ENCODE results near the gene MYD88.
"Not testable (repeated sequence)": the region's sequence is repeated elsewhere in the genome, so short reads cannot be mapped to it uniquely, and the experiment has no call there.

MYD88 gene

DNA sequence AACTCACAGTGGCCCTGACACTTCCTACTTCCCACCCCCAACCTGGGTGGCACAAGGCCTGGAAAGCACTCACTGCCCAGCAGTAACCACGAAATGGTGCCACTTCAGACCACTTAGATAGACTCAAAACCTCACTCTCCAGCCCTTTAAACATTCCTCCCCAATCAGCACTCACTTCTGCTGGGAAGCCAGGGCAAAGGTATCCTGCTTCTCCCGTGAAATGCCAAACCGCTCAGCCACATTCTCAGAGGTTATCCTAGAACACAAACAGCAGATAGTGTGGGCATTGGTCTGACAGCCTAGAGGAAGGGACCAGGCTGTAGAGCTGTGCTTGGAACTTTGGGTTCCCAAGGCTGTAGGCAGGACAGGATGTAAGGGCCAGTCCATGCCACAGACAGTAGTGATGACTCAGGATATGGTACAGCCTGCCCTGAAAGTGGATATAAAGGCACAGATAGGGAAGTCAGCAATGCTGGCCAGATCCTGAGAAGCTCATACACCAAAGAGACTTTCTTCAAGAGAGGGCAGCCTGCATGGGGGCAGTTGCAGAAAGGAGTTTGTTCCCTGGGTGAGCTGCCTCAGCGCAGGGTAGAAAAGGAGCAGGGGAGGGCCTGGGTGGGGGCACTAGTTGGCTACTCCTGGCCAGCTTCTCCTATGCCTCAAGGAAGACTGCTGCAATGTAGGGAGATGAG lies 10.7 kb upstream of the MYD88 start:
- H3K27ac Mint-ChIP-seq = no peak overlapping the region
- no peak overlapping the region for H3K4me3 Mint-ChIP-seq
- no peaks in the 10 kb centered on the region for H3K9me3 Mint-ChIP-seq
- no peaks in the 10 kb centered on the region for H3K27me3 Mint-ChIP-seq (ENCODE audit: low read depth)
- peaks cover 5% of the 10 kb centered on the region for H3K4me1 Mint-ChIP-seq (ENCODE audit: low read depth)
- peaks cover 41% of the 10 kb centered on the region for H3K36me3 Mint-ChIP-seq (ENCODE audit: low read depth)

DNA sequence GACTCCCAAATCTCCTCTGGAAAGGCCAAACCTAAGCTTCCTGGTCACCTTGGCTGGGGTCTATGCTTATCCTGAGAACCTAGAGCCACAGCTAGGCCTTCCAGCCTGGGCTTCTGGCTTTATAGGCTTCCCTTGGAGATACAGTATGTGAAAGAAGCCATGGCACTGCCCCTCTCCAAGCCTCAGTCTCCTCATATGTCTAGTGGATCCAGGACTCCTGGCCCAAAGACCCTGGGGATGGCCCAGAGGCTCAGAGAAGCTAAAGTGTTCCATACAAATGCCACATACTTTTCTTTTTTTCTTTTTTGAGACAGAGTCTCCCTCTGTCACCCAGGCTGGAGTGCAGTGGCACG lies 10.2 kb upstream of the MYD88 start:
- H3K4me1 Mint-ChIP-seq (ENCODE audit: low read depth) = peaks cover 7% of the 10 kb centered on the region
- peaks cover 40% of the 10 kb centered on the region for H3K36me3 Mint-ChIP-seq (ENCODE audit: low read depth)
- no peaks in the 10 kb centered on the region for H3K27me3 Mint-ChIP-seq (ENCODE audit: low read depth)
- no peaks in the 10 kb centered on the region for H3K9me3 Mint-ChIP-seq
- H3K4me3 Mint-ChIP-seq = no peak overlapping the region
- H3K27ac Mint-ChIP-seq = no peak overlapping the region

DNA sequence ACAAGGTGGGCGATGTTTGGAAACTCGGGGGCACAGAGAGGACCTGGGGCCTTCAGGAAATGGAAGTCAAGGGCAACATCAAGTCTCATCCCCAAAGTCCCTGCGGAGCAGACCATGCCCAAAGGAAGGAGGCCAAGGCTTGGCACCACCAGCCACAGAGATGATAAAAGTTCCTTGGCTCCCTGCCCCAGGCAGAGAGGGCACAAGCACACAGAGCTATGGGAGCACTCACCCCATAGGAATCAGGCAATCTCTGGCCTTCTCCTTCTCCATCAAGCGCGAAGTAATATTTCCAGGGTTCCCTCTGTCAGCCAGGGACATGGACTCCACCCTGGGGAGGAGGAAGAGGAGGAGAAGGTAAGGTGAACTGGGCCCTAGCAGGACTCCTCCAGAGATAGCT lies 9.4 kb upstream of the MYD88 start:
- Mint-ChIP-seq H3K4me3 (no peak overlapping the region), H3K4me1 (ENCODE audit: low read depth) (peaks cover 9% of the 10 kb centered on the region), H3K9me3 (no peaks in the 10 kb centered on the region), H3K27me3 (ENCODE audit: low read depth) (no peaks in the 10 kb centered on the region), H3K36me3 (ENCODE audit: low read depth) (peaks cover 43% of the 10 kb centered on the region), H3K27ac (no peak overlapping the region)

DNA sequence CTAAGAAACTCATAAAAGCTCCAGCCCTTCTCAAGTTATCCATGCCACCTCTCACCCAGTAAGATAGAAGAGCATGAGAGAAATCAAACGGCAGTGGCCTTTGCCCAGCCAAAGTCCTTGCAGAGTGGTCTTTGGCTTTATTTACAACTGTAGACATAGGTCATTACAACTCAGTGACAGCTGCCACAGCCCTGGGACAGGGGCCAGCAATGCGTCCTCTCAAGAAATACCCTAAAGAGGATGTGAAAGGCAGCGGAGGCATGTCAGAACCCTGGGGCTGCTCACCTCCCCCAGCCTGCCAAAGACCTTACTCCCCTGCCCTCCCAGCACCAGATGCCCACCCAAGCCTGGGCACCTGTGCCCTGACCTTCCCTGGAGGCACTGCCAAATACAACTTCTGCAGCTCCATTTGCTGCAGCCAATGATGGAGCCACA lies 7.8 kb upstream of the MYD88 start:
- Mint-ChIP-seq H3K9me3 (no peaks in the 10 kb centered on the region), H3K4me1 (ENCODE audit: low read depth) (peaks cover 21% of the 10 kb centered on the region), H3K36me3 (ENCODE audit: low read depth) (peaks cover 47% of the 10 kb centered on the region), H3K4me3 (no peak overlapping the region), H3K27ac (no peak overlapping the region), H3K27me3 (ENCODE audit: low read depth) (no peaks in the 10 kb centered on the region)

DNA sequence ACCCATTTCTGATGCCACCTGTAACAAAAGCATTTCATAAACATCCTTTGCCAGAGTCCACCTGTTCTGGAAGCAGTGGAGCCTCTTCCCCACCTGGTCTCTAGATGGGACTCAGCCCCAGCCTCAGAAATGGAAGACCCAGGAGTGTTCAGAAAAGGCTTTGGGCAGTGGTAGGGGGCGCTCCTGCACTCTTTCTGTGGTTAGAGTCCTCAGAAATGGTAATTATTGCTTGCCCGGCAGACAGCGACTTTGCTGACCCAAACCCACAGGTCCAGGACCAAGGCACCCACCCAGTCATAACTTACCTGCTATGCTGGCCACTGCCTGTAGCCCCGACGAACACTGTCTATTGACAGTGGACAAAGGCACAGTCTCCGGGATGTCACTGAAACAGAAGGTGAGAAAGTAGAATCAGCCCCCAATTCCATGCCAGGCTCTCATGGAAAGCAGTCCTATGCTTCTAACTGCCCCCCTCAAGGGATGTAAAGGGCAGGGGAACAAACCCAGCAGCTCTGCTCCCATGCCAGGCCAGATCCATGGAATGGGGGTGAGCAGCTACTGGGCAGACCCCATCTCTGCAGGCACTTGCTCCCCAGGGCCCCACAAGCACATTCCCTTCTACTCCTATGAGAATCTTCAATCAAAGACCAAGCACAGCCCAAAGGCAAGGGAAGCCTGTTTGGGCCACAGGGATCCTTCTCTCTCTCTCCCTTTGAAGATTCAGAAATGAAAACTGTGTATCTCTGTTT lies 6.7 kb upstream of the MYD88 start:
- H3K27me3 Mint-ChIP-seq (ENCODE audit: low read depth) = no peaks in the 10 kb centered on the region
- no peak overlapping the region for H3K27ac Mint-ChIP-seq
- peaks cover 46% of the 10 kb centered on the region for H3K36me3 Mint-ChIP-seq (ENCODE audit: low read depth)
- H3K9me3 Mint-ChIP-seq = no peaks in the 10 kb centered on the region
- peaks cover 28% of the 10 kb centered on the region for H3K4me1 Mint-ChIP-seq (ENCODE audit: low read depth)
- H3K4me3 Mint-ChIP-seq = no peak overlapping the region

DNA sequence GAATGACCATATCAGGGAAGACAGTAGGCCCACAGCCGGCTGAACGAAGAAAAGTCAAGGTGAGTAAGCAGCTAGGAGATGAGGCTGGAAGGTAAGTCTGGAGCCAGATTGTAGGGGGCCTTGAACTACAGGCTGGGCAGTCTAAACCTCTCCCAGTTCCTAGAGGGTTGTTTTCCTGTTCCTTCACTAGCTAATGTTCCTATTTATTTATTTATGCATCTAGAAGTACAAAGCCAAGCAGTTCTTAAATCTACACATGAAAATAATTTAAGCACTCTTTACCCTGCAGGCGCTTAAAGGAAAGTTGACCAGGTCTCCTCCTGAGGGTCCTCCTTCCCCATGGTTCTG lies 5.3 kb upstream of the MYD88 start:
- peak overlapping the region; percentile 36 for H3K27ac Mint-ChIP-seq
- no peaks in the 10 kb centered on the region for H3K27me3 Mint-ChIP-seq (ENCODE audit: low read depth)
- peaks cover 46% of the 10 kb centered on the region for H3K36me3 Mint-ChIP-seq (ENCODE audit: low read depth)
- no peak overlapping the region for H3K4me3 Mint-ChIP-seq
- H3K9me3 Mint-ChIP-seq = no peaks in the 10 kb centered on the region
- H3K4me1 Mint-ChIP-seq (ENCODE audit: low read depth) = peaks cover 36% of the 10 kb centered on the region

DNA sequence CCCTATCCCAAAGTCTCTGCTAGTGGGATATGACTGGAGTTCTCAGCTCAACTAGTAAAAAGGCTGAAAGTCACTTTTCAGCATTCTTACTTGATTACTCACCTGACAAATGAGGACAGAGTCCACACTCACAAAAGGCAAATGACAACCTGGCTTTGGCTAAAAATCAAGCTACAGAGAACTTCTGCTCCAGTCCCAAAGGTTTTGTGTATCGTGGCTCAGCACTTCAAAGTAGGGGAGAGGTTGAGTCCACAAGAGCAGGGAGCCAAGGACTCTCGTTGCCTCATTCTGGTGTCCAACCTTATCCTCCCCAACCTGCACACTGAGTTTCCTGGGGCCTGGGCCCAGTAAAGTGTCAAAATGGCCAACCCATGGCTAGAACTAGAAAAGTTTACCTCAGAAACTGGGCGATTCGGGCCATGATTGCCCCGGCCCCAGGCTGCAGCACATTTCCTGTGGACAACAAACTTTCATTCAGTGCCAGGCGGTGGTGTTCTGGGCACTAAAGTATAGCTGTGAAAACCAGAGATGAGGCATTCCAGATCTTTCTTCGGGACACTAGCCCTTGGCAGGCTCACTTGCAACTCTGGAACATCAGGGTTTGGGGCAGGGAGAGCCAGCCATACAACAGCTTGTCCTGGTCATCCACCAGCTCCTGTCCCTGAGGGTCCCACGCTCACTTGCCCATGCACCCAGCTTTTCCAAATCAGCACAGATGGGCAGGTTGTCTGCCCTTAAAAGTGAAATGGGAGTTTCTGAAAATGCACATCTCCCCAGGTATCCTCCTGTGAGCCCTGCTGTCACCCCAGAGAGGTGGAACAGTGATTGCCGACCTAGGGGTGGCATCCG lies 4.7 kb upstream of the MYD88 start:
- Mint-ChIP-seq H3K4me1 (ENCODE audit: low read depth) (peaks cover 38% of the 10 kb centered on the region), H3K9me3 (no peaks in the 10 kb centered on the region), H3K27me3 (ENCODE audit: low read depth) (no peaks in the 10 kb centered on the region), H3K36me3 (ENCODE audit: low read depth) (peaks cover 44% of the 10 kb centered on the region), H3K27ac (no peak overlapping the region), H3K4me3 (no peak overlapping the region)

DNA sequence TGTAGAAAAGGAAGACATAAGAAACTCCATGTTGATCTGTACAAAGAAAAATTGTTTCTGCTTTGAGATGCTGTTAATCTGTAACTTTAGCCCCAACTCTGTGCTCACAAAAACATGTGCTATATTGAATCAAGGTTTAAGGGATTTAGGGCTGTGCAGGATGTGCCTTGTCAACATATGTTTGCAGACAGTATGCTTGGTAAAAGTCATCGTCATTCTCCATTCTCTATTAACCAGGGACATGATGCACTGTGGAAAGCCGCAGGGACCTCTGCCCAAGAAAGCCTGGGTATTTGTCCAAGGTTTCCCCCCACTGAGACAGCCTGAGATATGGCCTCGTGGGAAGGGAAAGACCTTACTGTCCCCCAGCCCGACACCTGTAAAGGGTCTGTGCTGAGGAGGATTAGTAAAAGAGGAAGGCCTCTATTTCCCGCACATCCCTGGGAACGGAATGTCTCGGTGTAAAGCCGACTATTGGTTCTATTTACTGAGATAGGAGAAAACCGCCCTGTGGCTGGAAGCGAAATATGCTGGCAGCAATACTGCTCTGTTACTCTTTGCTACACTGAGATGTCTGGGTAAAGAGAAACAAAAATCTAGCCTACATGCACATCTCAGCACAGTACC lies 3.8 kb upstream of the MYD88 start:
- peak overlapping the region; percentile 93 for H3K4me3 Mint-ChIP-seq
- H3K9me3 Mint-ChIP-seq; H3K27ac Mint-ChIP-seq; H3K27me3 Mint-ChIP-seq (ENCODE audit: low read depth): not testable (repeated sequence)
- peaks cover 39% of the 10 kb centered on the region for H3K36me3 Mint-ChIP-seq (ENCODE audit: low read depth)
- H3K4me1 Mint-ChIP-seq (ENCODE audit: low read depth) = peaks cover 42% of the 10 kb centered on the region

DNA sequence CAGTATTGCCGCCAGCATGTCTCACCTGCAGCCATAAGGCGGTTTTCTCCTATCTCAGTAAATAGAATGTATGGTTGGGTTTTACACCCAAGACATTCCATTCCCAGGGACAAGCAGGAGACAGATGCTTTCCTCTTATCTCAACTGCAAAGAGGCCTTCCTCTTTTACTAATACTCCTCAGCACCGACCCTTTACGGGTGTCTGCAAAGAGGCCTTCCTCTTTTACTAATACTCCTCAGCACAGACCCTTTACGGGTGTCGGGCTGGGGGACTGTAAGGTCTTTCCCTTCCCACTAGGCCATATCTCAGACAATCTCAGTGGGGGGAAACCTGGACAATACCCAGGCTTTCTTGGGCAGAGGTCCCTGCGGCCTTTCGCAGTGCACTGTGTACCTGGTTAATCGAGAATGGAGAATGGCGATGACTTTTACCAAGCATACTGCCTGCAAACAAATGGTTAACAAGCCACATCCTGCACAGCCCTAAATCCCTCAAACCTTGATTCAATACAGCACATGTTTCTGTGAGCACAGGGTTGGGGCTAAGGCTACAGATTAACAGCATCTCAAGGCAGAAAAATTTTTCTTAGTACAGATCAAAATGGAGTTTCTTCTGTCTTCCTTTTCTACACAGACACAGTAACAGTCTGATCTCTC lies 2.7 kb upstream of the MYD88 start:
- Mint-ChIP-seq H3K36me3 (ENCODE audit: low read depth) (peaks cover 35% of the 10 kb centered on the region), H3K4me1 (ENCODE audit: low read depth) (peaks cover 48% of the 10 kb centered on the region), H3K27ac (peak overlapping the region; percentile 92), H3K4me3 (peak overlapping the region; percentile 93)
- H3K27me3 Mint-ChIP-seq (ENCODE audit: low read depth); H3K9me3 Mint-ChIP-seq: not testable (repeated sequence)

DNA sequence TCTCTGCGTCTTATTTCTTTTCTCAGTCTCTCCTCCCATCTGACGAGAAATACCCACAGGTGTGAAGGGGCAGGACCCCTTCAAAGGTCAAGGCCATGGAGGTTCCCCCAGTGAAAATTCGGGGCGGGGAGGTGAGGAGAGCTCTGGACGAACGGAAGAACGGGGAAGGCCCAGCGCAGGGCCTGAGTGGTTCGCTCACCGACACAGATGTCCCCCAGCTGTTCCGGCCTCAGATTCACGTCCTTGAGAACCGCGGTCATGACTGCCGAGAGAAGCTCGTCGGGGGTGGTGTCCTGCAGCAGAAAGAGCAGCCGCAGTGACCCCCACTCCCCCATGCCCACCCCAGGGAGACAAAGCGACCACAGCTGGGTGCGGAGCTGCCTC lies 2.1 kb upstream of the MYD88 start:
- Mint-ChIP-seq H3K4me3 (peak overlapping the region; percentile 93), H3K4me1 (ENCODE audit: low read depth) (peaks cover 53% of the 10 kb centered on the region), H3K27ac (peak overlapping the region; percentile 92), H3K9me3 (no peaks in the 10 kb centered on the region), H3K36me3 (ENCODE audit: low read depth) (peaks cover 40% of the 10 kb centered on the region), H3K27me3 (ENCODE audit: low read depth) (no peaks in the 10 kb centered on the region)

DNA sequence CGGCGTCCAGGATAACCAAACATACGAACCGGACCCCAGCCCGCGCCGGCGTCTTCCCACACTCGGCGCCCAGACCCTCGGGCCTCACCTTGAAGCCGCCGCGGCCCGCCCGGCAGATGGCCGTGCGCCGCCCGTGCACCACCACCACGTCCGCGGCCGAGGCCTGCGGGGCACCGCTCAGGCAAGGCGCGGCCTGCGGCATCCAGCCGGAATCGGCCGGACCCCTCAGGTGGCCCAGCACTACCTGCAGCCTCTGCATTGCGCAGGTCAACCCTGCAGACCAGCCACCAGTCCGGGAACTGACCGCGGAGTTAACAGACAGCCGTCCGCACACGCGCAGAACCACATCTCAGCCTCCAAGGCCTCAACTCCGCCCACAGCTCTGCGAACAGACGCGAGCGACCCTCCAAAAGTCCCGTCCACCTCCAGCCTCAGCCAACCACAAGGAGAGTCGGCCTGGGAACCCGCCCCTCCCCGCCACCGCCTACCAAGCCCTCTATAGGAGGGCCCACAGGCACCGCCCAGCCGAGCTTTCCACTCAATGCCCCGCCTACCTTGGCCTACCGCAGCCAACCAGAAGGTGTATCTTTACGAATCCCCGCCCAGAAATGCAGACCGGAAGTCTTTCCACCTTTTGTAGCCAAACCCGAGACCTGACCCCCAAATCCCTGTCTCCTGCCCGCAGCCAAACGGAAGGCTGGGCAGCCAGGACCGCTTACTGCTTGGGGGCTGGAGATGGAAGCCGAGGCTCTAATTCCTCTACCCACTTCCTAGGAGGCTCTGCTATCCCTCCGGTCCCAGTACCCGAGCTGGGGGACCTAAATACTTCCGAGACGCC lies 1.5 kb upstream of the MYD88 start, which contains the start of gene ACAA1:
TSS of gene ACAA1 (minus strand) at position 351 of the 838 bp plus-strand sequence. CDS start at position 259, 92 bp downstream.
- peak within 1 kb of the TSS; percentile 93 for H3K4me3 Mint-ChIP-seq
- H3K9me3 Mint-ChIP-seq = no peaks in the 10 kb centered on the region
- no peaks in the 10 kb centered on the region for H3K27me3 Mint-ChIP-seq (ENCODE audit: low read depth)
- H3K27ac Mint-ChIP-seq = peak within 1 kb of the TSS; percentile 98
- H3K4me1 Mint-ChIP-seq (ENCODE audit: low read depth) = peaks cover 56% of the 10 kb centered on the region
- H3K36me3 Mint-ChIP-seq (ENCODE audit: low read depth) = peaks cover 42% of the 10 kb centered on the region

DNA sequence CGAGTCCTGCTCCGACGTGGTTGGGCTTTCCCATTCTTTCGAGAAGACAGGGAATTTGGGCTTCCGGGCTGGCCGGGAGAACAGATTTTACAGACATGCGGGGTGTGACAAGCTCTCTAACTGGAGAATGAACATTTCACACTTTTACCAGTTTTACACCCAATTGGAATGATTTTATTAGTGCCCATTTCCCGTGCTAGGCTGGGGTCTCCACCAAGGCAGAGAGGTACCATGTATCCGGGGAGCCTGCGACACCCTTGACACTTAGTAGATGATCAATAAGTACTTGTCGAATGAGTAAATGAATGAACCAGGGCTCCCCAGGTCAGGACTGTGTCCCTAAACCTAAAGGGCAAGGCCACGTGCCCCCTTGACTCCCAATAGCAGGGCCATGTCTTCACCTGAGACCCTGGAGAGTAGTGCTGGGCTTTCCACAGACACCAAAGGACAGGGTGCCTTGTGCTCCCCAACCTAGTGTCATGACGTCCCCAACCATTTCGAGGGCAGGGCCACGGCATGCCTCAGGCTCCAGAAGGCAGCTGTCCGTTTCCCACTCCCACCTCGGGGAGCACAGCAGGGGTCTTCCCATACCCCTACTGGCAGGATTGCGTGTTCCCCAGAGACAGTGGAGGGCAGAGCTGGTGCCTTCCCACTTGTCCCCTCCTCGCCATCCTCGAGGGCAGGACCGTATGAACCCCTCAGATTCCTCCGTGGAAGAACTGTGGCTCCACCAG lies 679 bp upstream of the MYD88 start:
- H3K36me3 Mint-ChIP-seq (ENCODE audit: low read depth) = peaks cover 45% of the 10 kb centered on the region
- no peaks in the 10 kb centered on the region for H3K27me3 Mint-ChIP-seq (ENCODE audit: low read depth)
- peak overlapping the region; percentile 93 for H3K4me3 Mint-ChIP-seq
- peak overlapping the region; percentile 98 for H3K27ac Mint-ChIP-seq
- H3K4me1 Mint-ChIP-seq (ENCODE audit: low read depth) = peaks cover 59% of the 10 kb centered on the region
- H3K9me3 Mint-ChIP-seq = no peaks in the 10 kb centered on the region

DNA sequence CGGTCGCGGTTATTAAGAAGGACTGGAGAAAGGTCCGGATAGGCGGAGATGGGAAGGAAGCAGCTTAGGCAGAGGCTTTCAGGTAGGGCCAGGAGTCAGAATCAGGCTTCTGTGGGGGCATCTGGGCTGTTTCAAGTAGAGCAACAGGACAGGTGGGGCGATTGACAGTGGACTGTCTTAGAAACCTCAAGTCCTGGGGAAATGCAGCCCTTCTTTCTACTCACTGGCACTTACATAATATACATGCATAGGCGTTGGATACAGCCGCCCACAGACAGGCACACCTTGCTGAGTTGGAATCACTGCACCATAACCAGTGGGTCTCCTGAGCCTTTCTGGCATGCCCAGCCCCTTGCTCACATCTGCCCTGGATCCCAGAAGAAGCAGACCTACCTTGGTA lies 730 bp downstream of the MYD88 start:
- Mint-ChIP-seq H3K9me3 (no peaks in the 10 kb centered on the region), H3K27ac (peak overlapping the region; percentile 98), H3K4me3 (peak overlapping the region; percentile 93), H3K27me3 (ENCODE audit: low read depth) (no peaks in the 10 kb centered on the region), H3K36me3 (ENCODE audit: low read depth) (peaks cover 40% of the 10 kb centered on the region), H3K4me1 (ENCODE audit: low read depth) (peaks cover 54% of the 10 kb centered on the region)
